GM18517 (cell line): ENCODE measurements around the gene IQCE.

Source experiments
- ATAC-seq: cut with Tn5 transposase; IDR thresholded peaks from one replicate; pipeline ENCODE4 v1.9.1; 2021; ENCODE audit warnings: mild to moderate bottlenecking, moderate library complexity; ENCODE audit not compliant: unreplicated experiment

IQCE gene

GRCh38 chr7:2612445-2613097 is 53.8 kb downstream of the IQCE start:
- no peak for ATAC-seq

- no peak for ATAC-seq
These were observed 54.5 kb downstream of the IQCE start for GRCh38 chr7:2613098-2613930.

- no peak for ATAC-seq
These were observed 55.3 kb downstream of the IQCE start for GRCh38 chr7:2613931-2614600.

- ATAC-seq = no peak
These were observed 56.0 kb downstream of the IQCE start for GRCh38 chr7:2614631-2615330.

- ATAC-seq = no peak
These were observed 57.9 kb downstream of the IQCE start for GRCh38 chr7:2616387-2617324.

GRCh38 chr7:2617325-2617905 is 58.6 kb downstream of the IQCE start:
- no peak for ATAC-seq

GRCh38 chr7:2619116-2619515 is 60.3 kb downstream of the IQCE start:
- no peak for ATAC-seq

- no peak for ATAC-seq
These were observed 62.5 kb downstream of the IQCE start for GRCh38 chr7:2621061-2621828.

- no peak for ATAC-seq
These were observed 63.3 kb downstream of the IQCE start for GRCh38 chr7:2621948-2622640.

GRCh38 chr7:2622869-2623697 is 64.3 kb downstream of the IQCE start:
- no peak for ATAC-seq

- no peak for ATAC-seq
These were observed 64.9 kb downstream of the IQCE start for GRCh38 chr7:2623698-2624014.

GRCh38 chr7:2624293-2624886 is 65.6 kb downstream of the IQCE start:
- no peak for ATAC-seq

- no peak for ATAC-seq
These were observed 67.8 kb downstream of the IQCE start for GRCh38 chr7:2626498-2627117.

- ATAC-seq = no peak
These were observed 68.7 kb downstream of the IQCE start for GRCh38 chr7:2627258-2628129.

- no peak for ATAC-seq
These were observed 69.3 kb downstream of the IQCE start for GRCh38 chr7:2628130-2628482.

- ATAC-seq = no peak
These were observed 70.1 kb downstream of the IQCE start for GRCh38 chr7:2628891-2629290.
